Stimulated activated CD4-positive, alpha-beta T cell treated with anti-CD3 and anti-CD28 coated beads, Interleukin-4, amount 100 ng/mL, for 1 hour (primary cell): Measurements from ENCODE around the gene PRAMEF15.
"Not testable (repeated sequence)": the region's sequence is repeated elsewhere in the genome, so short reads cannot be mapped to it uniquely, and the experiment has no call there.

ENCODE experiments used
- DNase-seq: peaks from one replicate; pipeline ENCODE4 v3.0.0-alpha.2; 2020

The PRAMEF15 gene

DNA sequence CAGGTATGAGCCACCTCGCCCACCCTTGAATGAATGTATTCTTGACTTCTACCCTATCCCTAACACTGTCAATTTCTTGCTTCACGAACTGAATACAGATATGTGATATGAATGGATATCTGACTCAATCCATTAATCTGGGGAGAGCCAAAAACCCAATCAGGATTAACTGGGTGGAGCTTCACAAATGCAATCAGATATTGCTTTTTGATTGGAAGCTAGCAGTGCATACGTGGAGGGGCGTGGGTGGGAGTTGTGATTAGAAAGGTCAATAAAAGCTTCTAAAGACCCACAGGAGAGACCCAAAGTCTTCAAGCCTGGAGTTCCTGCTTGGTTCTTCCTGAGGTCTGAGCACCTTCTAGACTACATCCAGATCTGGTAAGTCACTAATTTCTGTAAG, at the start of gene PRAMEF15:
Gene PRAMEF15, plus strand, starts transcription at position 301 of the 400 bp plus-strand sequence. CDS start 2,827 bp downstream, outside the sequence.
- not testable (repeated sequence) for DNase-seq

DNA sequence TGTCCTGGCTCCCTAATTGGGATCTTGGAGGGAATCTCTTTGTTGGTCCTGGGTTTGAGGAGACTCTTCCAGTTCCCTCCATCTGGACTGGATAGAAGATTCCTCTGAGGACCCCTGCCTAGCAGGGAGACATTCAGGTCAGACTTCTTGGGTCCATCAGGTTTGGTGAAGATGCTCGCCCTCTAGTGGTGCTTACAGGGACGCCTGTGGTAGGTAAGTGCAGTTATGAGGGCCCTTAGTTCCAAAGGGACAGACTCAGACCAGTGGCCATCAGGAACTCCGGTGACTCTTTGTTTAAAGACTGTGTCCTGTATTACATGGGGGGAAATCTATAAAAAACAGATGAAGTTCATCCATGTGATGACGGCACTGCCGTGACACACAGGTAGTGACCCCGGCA, 38.4 kb upstream of the PRAMEF15 start:
- not testable (repeated sequence) for DNase-seq

DNA sequence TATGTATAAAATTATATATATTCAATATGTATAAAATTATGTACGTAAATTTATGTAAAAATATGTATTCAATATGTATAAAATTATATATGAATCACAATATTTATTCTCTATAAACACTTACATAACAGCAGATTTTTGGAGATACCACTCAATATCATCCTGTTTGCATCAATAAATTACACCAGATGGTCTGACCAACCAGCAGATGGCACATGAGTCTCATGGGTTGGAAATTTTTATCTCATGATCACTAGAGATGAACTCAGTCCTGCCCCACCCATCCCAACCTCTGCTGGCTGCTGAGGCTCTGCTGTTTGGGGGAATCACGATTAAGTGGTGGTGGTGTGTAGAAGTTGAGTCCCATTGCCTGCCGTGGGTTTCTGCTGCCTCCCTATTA, 35.8 kb upstream of the PRAMEF15 start:
- DNase-seq, result not testable (repeated sequence)

- DNase-seq, result not testable (repeated sequence)
Measured at GRCh38 chr1:13285037-13285436, 30.3 kb upstream of the PRAMEF15 start, which contains the start of gene PRAMEF8. Gene PRAMEF8 (minus strand): TSS chr1:13285137. CDS start chr1:13284091, 1,046 bp downstream.

DNA sequence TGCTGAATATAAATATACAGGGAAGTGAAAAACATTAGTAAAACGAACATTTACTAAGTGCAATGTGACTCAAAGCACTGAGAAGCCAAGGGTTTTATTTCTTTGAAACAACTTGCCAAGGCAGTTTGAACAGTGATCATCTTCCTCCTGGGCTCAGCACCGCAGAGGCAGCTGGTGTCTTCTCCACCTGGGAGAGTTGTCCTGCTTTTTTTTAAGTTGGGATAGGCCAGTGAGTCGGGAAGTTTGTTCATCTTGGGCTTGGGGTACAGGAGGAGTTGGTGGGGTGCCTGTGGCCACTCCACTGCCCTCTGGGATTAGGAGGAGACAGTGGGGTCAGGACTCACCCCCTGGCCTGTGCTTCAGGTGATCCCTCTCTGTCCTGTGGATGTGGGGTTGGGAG, 26.4 kb upstream of the PRAMEF15 start:
- not testable (repeated sequence) for DNase-seq

DNA sequence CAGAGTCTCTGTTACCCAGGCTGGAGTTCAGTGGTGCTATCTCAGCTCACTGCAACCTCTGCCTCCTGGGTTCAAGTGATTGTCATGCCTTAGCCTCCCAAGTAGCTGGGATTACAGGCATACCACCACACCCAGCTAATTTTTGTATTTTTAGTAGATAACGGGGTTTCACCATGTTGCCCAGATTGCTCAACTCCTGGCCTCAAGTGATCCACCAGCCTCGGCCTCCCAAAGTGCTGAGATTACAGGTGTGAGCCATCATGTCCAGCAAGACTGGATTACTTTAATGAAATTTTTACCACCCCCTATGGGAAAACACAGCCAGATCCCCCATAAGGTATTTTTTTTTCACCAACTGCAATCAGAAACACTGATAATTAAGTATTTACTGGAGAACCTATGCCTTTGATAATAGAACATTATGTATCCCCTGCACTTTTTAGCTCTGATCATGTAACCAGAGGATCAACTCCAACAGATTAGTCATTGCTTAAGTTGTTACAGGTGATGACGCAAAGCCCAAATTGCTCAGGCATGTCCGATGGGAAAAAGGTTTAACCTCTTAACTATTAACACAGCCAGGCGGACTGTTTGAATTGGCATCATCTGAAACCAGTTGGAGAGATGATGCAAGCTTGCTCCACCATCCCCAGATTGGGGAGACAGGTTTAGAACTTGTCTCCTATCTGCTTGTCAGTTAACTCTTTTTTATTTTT, 18.0 kb upstream of the PRAMEF15 start:
- not testable (repeated sequence) for DNase-seq

- not testable (repeated sequence) for DNase-seq
Measured at GRCh38 chr1:13298699-13299098, 16.7 kb upstream of the PRAMEF15 start.

GRCh38 chr1:13302197-13302596, 13.2 kb upstream of the PRAMEF15 start:
- DNase-seq, result not testable (repeated sequence)

DNA sequence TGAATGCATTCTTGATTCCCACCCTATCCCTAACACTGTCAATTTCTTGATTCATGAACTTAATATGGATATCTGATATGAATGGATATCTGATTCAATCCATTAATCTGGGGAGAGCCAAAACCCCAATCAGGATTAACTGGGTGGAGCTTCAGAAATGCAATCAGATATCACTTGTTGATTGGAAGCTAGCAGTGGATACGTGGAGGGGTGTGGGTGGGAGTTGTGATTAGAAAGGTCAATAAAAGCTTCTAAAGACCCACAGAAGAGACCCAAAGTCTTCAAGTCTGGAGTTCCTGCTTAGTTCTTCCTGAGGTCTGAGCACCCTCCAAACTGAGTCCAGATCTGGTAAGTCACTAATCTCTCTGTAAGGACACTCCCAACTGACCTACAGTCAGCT, 12.1 kb upstream of the PRAMEF15 start, which contains the start of gene PRAMEF33:
Gene PRAMEF33, plus strand, starts transcription at position 301 of the 400 bp plus-strand sequence. CDS start 2,416 bp downstream, outside the sequence.
- DNase-seq, result not testable (repeated sequence)

GRCh38 chr1:13342496-13342895, 27.1 kb downstream of the PRAMEF15 start:
- not testable (repeated sequence) for DNase-seq

- DNase-seq, result not testable (repeated sequence)
Measured at GRCh38 chr1:13347034-13347433, 31.7 kb downstream of the PRAMEF15 start, which contains the start of gene PRAMEF14. Gene PRAMEF14 (minus strand): TSS chr1:13347134. CDS start chr1:13345314, 1,820 bp downstream.

DNA sequence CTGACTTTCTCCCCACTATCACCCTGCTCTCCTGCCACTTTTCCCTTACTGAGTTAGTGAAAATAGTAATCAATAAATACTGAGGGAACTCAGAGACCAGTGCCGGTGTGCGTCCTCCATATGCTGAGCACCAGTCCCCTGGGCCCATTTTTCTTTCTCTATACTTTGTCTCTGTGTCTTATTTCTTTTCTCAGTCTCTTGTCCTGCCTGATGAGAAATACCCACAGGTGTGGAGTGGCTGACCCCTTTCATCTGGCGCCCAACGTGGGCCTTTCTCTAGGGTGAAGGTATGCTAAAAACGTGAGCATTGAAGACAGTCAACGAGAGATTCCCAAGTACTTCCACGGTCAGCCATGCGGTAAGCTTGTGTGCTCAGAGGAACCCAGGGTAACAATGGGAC, 38.1 kb downstream of the PRAMEF15 start:
- DNase-seq, result not testable (repeated sequence)

GRCh38 chr1:13354475-13354874, 39.1 kb downstream of the PRAMEF15 start:
- not testable (repeated sequence) for DNase-seq

- not testable (repeated sequence) for DNase-seq
Measured at GRCh38 chr1:13356774-13357173, 41.4 kb downstream of the PRAMEF15 start.

DNA sequence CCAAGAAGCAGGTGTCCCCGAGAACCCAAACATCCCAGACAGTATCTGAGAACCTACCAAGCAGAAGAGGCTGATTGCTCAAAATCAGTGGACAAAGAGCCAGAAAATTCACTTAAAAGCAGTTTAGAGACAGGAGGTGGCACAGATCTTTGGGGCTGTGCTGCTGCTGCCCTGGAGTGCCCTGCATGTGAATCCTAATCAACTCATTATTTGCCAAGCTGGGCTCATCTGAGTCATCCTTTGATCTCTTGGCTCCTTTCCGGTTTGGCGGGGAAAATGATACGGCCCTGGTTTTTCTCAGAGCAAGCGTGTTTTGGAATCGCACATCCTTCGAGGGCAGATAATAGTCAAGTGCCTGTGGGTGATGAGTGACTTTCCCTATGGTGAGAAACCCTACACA, 47.0 kb downstream of the PRAMEF15 start:
- DNase-seq, result not testable (repeated sequence)

- not testable (repeated sequence) for DNase-seq
Measured at GRCh38 chr1:13364928-13365327, 49.5 kb downstream of the PRAMEF15 start.

DNA sequence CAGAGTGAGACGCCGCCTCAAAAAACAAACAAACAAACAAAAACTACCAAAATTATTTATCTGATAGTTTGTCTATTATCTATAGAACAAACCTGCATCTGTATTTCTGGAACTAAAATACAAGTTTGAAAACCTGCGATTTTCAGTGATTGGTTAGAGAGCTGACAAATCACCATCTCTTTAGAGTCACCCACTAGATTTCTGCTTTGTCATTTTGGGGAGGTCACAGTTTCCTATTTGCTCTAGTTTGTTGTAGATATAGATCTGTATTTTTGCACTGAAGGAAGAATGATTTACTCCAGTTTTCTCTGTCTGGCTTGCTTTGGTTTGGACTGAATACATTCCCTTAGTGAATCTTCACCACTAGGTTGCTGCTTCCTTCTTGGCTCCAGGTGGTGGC, 51.2 kb downstream of the PRAMEF15 start:
- DNase-seq, result not testable (repeated sequence)

- peak; percentile 3 for DNase-seq
Measured at GRCh38 chr1:13368544-13368943, 53.2 kb downstream of the PRAMEF15 start.
